HepG2 (cell line): Measurements from ENCODE around the gene UNC5B. TPM values are rescaled to one million over a fixed set of nuclear protein-coding genes. Genes with fewer than 3 reads are reported as not detected.

Source experiments
- EEA1 ChIP-seq: sonication (generic); formaldehyde crosslinking; IDR thresholded peaks from 2 replicates; pipeline ENCODE4 v1.5.1; 2020; ENCODE audit warnings: mild to moderate bottlenecking, missing genetic modification reagents, borderline replicate concordance
- EP300 ChIP-seq, 3 experiments: sonication (generic) in 1 of 3; formaldehyde crosslinking in 1 of 3; IDR thresholded peaks; 2 replicates each; pipeline versions ENCODE4 v1.5.1 to v1.6.1; 2011 to 2020; ENCODE audit warnings: low read depth in 2 of 3, low read length in 2 of 3, borderline replicate concordance in 1 of 3, improper control_type of control experiment in 1 of 3, mild to moderate bottlenecking in 1 of 3, missing genetic modification reagents in 1 of 3, moderate library complexity in 1 of 3
- HNF4G ChIP-seq, 2 experiments: sonication (generic) in 1 of 2; formaldehyde crosslinking in 1 of 2; IDR thresholded peaks; 2 replicates each; pipeline versions ENCODE4 v1.4.0 to v1.6.1; 2011 to 2020; ENCODE audit warnings: borderline replicate concordance in 2 of 2, low read depth in 2 of 2, mild to moderate bottlenecking in 2 of 2, low read length in 1 of 2, missing genetic modification reagents in 1 of 2, moderate library complexity in 1 of 2
- HNRNPUL1 ChIP-seq: fragments of 200-400 bp; formaldehyde crosslinking; IDR thresholded peaks from 2 replicates; pipeline ENCODE4 v1.6.1; 2017; ENCODE audit warnings: low read depth, mild to moderate bottlenecking, low read length, moderate library complexity
- IRF2 ChIP-seq: IDR thresholded peaks from 2 replicates; pipeline ENCODE4 v1.6.1; 2018; ENCODE audit warnings: missing genetic modification reagents, missing compliant biosample characterization
- KLF15 ChIP-seq: sonication (generic); formaldehyde crosslinking; IDR thresholded peaks from 2 replicates; pipeline ENCODE4 v1.8.1; 2023; ENCODE audit warnings: borderline replicate concordance, mild to moderate bottlenecking, inconsistent platforms, missing genetic modification reagents, mixed read lengths
- MEF2D ChIP-seq: sonication (generic); formaldehyde crosslinking; IDR thresholded peaks from 2 replicates; pipeline ENCODE4 v1.5.1; 2020; ENCODE audit warnings: mild to moderate bottlenecking, missing genetic modification reagents
- MZF1 ChIP-seq: sonication (generic); formaldehyde crosslinking; IDR thresholded peaks from 2 replicates; pipeline ENCODE4 v1.8.1; 2023; ENCODE audit warnings: mild to moderate bottlenecking, missing genetic modification reagents, borderline replicate concordance
- NCOA2 ChIP-seq: sonication (generic); formaldehyde crosslinking; IDR thresholded peaks from 2 replicates; pipeline ENCODE4 v1.8.0; 2022; ENCODE audit warnings: inconsistent platforms
- RARG ChIP-seq: sonication (generic); formaldehyde crosslinking; IDR thresholded peaks from 2 replicates; pipeline ENCODE4 v1.4.0; 2020; ENCODE audit warnings: low read depth, mild to moderate bottlenecking, missing genetic modification reagents
- RFX3 ChIP-seq: IDR thresholded peaks from 2 replicates; pipeline ENCODE4 v1.6.1; 2016; ENCODE audit warnings: missing biosample characterization, missing genetic modification reagents
- TMF1 ChIP-seq: sonication (generic); formaldehyde crosslinking; IDR thresholded peaks from 2 replicates; pipeline ENCODE4 v1.8.1; 2022; ENCODE audit warnings: low read depth, missing genetic modification reagents
- ZBTB4 ChIP-seq: sonication (generic); formaldehyde crosslinking; IDR thresholded peaks from 2 replicates; pipeline ENCODE4 v1.4.0; 2020; ENCODE audit warnings: missing genetic modification reagents, mild to moderate bottlenecking, borderline replicate concordance
- ZBTB46 ChIP-seq: sonication (generic); formaldehyde crosslinking; IDR thresholded peaks from 2 replicates; pipeline ENCODE4 v1.4.0; 2020; ENCODE audit warnings: mild to moderate bottlenecking, missing genetic modification reagents, borderline replicate concordance
- ZFP36L1 ChIP-seq: sonication (generic); formaldehyde crosslinking; IDR thresholded peaks from 2 replicates; pipeline ENCODE4 v1.8.0; 2022; ENCODE audit warnings: mild to moderate bottlenecking, missing genetic modification reagents, moderate library complexity
- ZNF251 ChIP-seq: sonication (generic); formaldehyde crosslinking; IDR thresholded peaks from 2 replicates; pipeline ENCODE4 v1.9.0; 2021; ENCODE audit warnings: mild to moderate bottlenecking, missing genetic modification reagents
- ZNF530 ChIP-seq: sonication (generic); formaldehyde crosslinking; IDR thresholded peaks from 2 replicates; pipeline ENCODE4 v1.5.0; 2020; ENCODE audit warnings: low read depth, mild to moderate bottlenecking, missing genetic modification reagents
- ZNF570 ChIP-seq: sonication (generic); formaldehyde crosslinking; IDR thresholded peaks from 2 replicates; pipeline ENCODE4 v1.4.0; 2020; ENCODE audit warnings: mild to moderate bottlenecking, missing genetic modification reagents, borderline replicate concordance
- ZNF709 ChIP-seq: sonication (generic); formaldehyde crosslinking; IDR thresholded peaks from 2 replicates; pipeline ENCODE4 v1.5.0; 2020; ENCODE audit warnings: mild to moderate bottlenecking, missing genetic modification reagents
- polyA plus RNA-seq, 8 experiments: library from polyadenylated mRNA; depleted of rRNA in 3 of 8; stranded (reverse) in 7 of 8; unstranded in 1 of 8; fragments of >200 nt; fragmentation: Illumina TruSeq in 4 of 8; extraction: Trizol in 4 of 8; gene quantifications; 2 replicates each; pipeline versions ENCODE4 v1.2.1 to v1.2.3, GENCODE V29; 2011 to 2016; ENCODE audit warnings: low read depth in 4 of 8, missing spikeins in 1 of 8, mixed read lengths in 1 of 8; ENCODE audit not compliant: insufficient read depth in 1 of 8
- total RNA-seq, 5 experiments: library from RNA; depleted of rRNA; stranded (reverse); fragments of >200 nt; fragmentation: Illumina TruSeq; extraction: Trizol; gene quantifications; 2 replicates each; pipeline ENCODE4 v1.2.3, GENCODE V29; 2016; ENCODE audit warnings: low read depth in 1 of 5
- TF ChIP-seq, protein P1 (sequence below): sonication (generic); formaldehyde crosslinking; IDR thresholded peaks from 2 replicates; pipeline ENCODE4 v1.4.0; 2020; ENCODE audit warnings: missing genetic modification reagents
- TF ChIP-seq, protein P2 (sequence below): IDR thresholded peaks from 2 replicates; pipeline ENCODE4 v1.6.1; 2012; ENCODE audit warnings: low read depth, low read length, improper control_type of control experiment

The UNC5B gene
- total and polyA plus RNA-seq, 2 of the 13 experiments (the other 11 are each of a cell fraction or from before 2014, with no cell fraction given), result 0.07 TPM

- TF ChIP-seq TMF1 (no peak), NCOA2 (CRISPR knock-in tag) (peak; percentile 73), ZFP36L1 (CRISPR knock-in tag) (peak; percentile 91; the same call in 1 of the 2 replicates), MZF1 (CRISPR knock-in tag) (no peak), ZNF251 (no peak), ZBTB4 (CRISPR knock-in tag) (no peak), MEF2D (CRISPR knock-in tag) (peak; percentile 20; the same call in 1 of the 2 replicates), EP300 (IDR thresholded peaks at IDR 0.05; ENCODE audit: low read depth in 2 of 2, low read length in 2 of 2) (peak in 1 of 2 experiments; percentile 57; a peak in 2 of 4 replicates), EP300 (CRISPR knock-in tag; IDR thresholded peaks at IDR 0.05; ENCODE audit: borderline replicate concordance) (no peak), HNF4G (IDR thresholded peaks at IDR 0.05; ENCODE audit: borderline replicate concordance, low read depth, low read length) (peak; percentile 73; the same call in 1 of the 2 replicates), HNF4G (CRISPR knock-in tag; IDR thresholded peaks at IDR 0.05; ENCODE audit: borderline replicate concordance, low read depth) (no peak; the same call in 1 of the 2 replicates), EEA1 (CRISPR knock-in tag) (no peak), ZNF530 (no peak), ZBTB46 (CRISPR knock-in tag) (no peak), HNRNPUL1 (no peak), ZNF570 (CRISPR knock-in tag) (no peak), KLF15 (no peak), IRF2 (CRISPR knock-in tag) (peak; percentile 36; the same call in 1 of the 2 replicates), ZNF709 (CRISPR knock-in tag) (no peak), RFX3 (CRISPR knock-in tag) (no peak; the same call in 1 of the 2 replicates), RARG (CRISPR knock-in tag) (no peak)
- TF ChIP-seq, protein P1, sequence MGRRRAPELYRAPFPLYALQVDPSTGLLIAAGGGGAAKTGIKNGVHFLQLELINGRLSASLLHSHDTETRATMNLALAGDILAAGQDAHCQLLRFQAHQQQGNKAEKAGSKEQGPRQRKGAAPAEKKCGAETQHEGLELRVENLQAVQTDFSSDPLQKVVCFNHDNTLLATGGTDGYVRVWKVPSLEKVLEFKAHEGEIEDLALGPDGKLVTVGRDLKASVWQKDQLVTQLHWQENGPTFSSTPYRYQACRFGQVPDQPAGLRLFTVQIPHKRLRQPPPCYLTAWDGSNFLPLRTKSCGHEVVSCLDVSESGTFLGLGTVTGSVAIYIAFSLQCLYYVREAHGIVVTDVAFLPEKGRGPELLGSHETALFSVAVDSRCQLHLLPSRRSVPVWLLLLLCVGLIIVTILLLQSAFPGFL, result no peak
- TF ChIP-seq, protein P2, sequence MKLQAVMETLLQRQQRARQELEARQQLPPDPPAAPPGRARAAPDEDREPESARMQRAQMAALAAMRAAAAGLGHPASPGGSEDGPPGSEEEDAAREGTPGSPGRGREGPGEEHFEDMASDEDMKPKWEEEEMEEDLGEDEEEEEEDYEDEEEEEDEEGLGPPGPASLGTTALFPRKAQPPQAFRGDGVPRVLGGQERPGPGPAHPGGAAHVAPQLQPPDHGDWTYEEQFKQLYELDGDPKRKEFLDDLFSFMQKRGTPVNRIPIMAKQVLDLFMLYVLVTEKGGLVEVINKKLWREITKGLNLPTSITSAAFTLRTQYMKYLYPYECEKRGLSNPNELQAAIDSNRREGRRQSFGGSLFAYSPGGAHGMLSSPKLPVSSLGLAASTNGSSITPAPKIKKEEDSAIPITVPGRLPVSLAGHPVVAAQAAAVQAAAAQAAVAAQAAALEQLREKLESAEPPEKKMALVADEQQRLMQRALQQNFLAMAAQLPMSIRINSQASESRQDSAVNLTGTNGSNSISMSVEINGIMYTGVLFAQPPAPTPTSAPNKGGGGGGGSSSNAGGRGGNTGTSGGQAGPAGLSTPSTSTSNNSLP, result no peak
Observed at GRCh38 chr10:71334221-71334791, 121.9 kb downstream of the UNC5B start (continued).
